GM21723 (cell line): ENCODE data around the gene NEU4.

ENCODE experiments used
- ATAC-seq: cut with Tn5 transposase; IDR thresholded peaks from one replicate; pipeline ENCODE4 v1.9.1; 2021; ENCODE audit warnings: mild to moderate bottlenecking, moderate library complexity; ENCODE audit not compliant: unreplicated experiment

Gene NEU4

GRCh38 chr2:241860184-241861078 lies 51.4 kb downstream of the NEU4 start:
- ATAC-seq = no peak

DNA sequence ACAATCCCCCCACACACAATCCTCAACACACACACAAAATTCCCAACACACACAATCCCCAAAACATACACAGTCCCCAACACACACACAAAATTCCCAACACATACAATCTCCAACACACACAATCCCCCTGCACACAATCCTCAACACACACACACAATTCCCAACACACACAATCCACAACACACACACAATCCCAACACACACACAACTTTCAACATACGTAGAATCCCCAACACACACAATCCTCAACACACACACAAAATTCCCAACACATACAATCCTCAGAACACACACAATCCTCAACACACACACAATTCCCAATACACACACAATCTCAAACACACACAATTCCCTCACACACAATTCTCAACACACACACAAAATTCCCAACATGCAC lies 52.3 kb downstream of the NEU4 start:
- ATAC-seq = no peak

DNA sequence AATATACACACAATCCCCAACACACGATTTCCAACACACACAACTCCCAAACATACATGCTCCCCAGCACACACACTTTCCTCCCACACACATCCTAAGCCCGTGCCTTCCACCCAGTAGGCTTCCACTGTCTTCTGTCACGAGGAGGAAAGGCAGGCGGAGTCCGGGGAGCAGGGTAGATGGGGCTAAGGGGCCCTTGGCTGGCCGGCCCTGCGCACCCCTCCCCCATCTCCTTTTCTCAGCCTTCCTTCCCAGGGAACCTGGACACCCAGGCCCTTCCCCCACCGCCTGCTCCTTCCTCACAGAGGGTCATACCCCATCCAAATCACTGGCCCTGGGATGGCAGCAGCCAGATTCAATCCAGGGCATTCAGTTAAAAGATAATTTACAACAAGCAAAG lies 53.1 kb downstream of the NEU4 start:
- no peak for ATAC-seq

DNA sequence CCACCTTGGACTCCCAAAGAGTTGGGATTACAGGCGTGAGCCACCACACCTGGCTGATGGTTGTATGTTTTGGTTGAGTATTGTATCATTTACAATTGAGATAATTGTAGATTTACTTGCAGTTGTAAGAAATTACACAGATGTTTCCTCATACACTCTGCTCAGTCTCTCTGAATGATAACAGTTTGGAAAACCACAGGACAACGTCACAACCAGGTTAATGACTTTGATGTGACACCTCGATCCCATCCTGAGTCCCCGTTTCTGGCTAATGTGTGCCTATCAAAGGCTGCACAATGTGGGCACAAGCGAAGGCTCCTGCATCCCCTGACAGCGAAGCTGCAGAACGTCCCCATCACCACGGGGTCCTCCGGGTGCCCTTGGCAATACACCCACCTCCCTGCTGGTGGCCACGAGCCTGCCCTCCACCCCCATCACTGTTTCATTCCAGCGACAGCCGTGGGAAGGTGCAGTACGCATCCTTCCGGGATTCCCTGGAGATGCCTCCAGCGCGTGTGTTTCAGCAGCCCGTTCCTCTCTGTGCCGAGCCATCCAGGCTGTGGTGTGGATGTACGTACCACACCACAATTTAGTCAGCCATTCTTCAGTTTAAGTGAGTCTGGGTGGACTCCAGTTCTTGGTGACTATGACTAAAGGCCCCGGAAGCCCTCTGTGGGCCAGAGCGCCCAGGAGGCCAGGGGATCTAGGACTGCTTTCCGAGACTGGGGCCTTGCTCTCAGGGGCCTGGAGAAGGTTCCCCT lies 54.0 kb downstream of the NEU4 start:
- no peak for ATAC-seq

- no peak for ATAC-seq
Observed at GRCh38 chr2:241863536-241863954, 54.6 kb downstream of the NEU4 start.

- no peak for ATAC-seq
Observed at GRCh38 chr2:241864168-241864849, 55.3 kb downstream of the NEU4 start.

DNA sequence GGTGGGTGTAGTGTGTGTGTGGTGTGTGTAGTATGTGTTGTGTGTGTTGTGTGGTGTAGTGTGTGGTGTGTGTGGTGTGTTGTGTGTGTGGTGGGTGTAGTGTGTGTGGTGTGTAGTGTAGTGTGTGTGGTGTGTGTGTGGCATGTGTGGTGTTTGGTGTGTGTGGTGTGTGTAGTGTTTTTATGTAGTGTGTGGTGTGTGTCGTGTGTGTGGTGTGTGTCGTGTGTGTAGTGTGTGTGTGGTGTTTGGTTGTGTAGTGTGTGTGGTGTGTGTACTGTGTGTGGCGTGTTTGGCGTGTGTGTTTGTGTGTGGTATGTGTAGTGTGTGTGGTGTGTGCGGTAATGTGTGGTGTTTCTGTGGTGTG lies 55.8 kb downstream of the NEU4 start:
- ATAC-seq = no peak

- ATAC-seq = no peak
Observed at GRCh38 chr2:241865416-241865956, 56.5 kb downstream of the NEU4 start.

DNA sequence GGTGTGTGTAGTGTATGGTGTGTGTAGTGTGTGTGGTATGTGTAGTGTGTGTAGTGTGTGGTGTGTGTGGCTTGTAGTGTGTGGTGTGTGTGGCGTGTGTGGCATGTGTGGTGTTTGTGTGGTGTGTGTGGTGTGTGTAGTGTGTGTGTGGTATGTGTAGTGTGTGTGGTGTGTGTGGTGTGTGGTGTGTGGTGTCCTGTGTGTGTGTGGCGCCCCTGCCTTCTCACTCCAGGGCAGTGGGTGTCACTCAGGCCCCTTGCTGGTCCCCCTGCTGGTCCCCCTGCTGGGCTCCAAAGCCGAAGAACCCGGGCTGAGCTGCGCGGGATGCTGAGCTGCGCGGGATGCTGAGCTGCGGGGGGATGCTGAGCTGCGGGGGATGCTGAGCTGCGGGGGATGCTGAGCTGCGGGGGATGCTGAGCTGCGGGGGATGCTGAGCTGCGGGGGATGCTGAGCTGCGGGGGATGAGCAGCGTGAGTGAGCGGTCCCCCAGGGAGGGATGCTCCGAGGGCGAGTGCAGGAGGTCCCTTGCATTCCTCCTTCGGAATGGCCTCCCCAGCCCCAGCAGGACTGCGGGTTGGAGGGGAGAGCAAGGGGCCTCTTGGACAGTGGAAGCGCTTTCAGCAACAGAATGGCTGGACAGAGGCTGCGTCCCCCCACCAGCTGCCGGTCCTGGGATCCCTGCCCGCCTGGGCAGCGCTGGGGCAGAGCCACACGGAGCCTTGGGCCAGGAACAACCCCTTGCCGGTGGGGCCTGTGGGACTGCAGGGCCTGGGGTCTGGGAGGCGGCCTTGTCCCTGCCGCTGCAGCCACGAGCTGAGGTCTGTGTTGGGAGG lies 57.2 kb downstream of the NEU4 start:
- ATAC-seq = no peak
